Uterus (tissue), 4 donors: Measurements from ENCODE around the gene RPRD1B. TPM values are rescaled to one million over a fixed set of nuclear protein-coding genes. Genes with fewer than 3 reads are reported as not detected.

ENCODE experiments used
- DNase-seq, 2 donors: peaks; one replicate each; pipeline ENCODE4 v3.0.0-alpha.2; 2019 to 2020
- H3K27ac ChIP-seq, 2 donors: fragments of 200-600 bp; sonication (generic); 1 replicate in 1 of 2; 2 replicates in 1 of 2; pipeline ENCODE4 v1.5.1; 2016 to 2018
- H3K27me3 ChIP-seq, 2 donors: fragments of 200-600 bp; sonication (generic); one replicate each; pipeline ENCODE4 v1.5.1; 2018 to 2019; ENCODE audit warnings: control low read depth in 1 of 2
- H3K36me3 ChIP-seq, 2 donors: fragments of 200-600 bp; sonication (generic); one replicate each; pipeline ENCODE4 v1.5.1; 2019; ENCODE audit warnings: control low read depth in 1 of 2
- H3K4me1 ChIP-seq, 2 donors: fragments of 200-600 bp; sonication (generic); one replicate each; pipeline ENCODE4 v1.5.1; 2018 to 2019; ENCODE audit warnings: control low read depth in 1 of 2
- H3K4me3 ChIP-seq, 2 donors: fragments of 200-600 bp; sonication (generic); 1 replicate in 1 of 2; 2 replicates in 1 of 2; pipeline ENCODE4 v1.5.1; 2018 to 2019; ENCODE audit warnings: mild to moderate bottlenecking in 1 of 2
- H3K9me3 ChIP-seq, 2 donors: fragments of 200-600 bp; sonication (generic); one replicate each; pipeline ENCODE4 v1.5.1; 2019; ENCODE audit warnings: control low read depth in 1 of 2
- POLR2A ChIP-seq, 2 donors: fragments of 450-650 bp; IDR thresholded peaks; one replicate each; pipeline ENCODE4 v1.6.1; 2016; ENCODE audit warnings: antibody characterized with exemption in 2 of 2, mild to moderate bottlenecking in 1 of 2, moderate library complexity in 1 of 2
- intact Hi-C: fragments of 100-400 bp; cut with DNase I; formaldehyde crosslinking; loops from one replicate; pipeline ENCODE4 v1.15.1; 2023; ENCODE audit warnings: low total_unique reads
- total RNA-seq, 4 donors: library from RNA; depleted of rRNA in 3 of 4; stranded (reverse); fragments of >200 nt in 3 of 4; gene quantifications; one replicate each; pipeline versions ENCODE4 v1.1.0 to v1.2.4, GENCODE V29; 2014 to 2023
- TF ChIP-seq, protein P1 (sequence below), 4 experiments: fragments of 200-600 bp in 2 of 4; fragments of 450-650 bp in 2 of 4; sonication (generic) in 2 of 4; IDR thresholded peaks; one replicate each; pipeline ENCODE4 v1.5.1; 2016 to 2019; ENCODE audit warnings: antibody characterized with exemption in 4 of 4, mild to moderate bottlenecking in 2 of 4, moderate library complexity in 1 of 4
- donor health status: DM: yes; HTN: yes; CAD: no.

RPRD1B gene
- total RNA-seq, 4 donors from 2014 or later, result 7.9 to 71.3 (median 26.1) TPM

DNA sequence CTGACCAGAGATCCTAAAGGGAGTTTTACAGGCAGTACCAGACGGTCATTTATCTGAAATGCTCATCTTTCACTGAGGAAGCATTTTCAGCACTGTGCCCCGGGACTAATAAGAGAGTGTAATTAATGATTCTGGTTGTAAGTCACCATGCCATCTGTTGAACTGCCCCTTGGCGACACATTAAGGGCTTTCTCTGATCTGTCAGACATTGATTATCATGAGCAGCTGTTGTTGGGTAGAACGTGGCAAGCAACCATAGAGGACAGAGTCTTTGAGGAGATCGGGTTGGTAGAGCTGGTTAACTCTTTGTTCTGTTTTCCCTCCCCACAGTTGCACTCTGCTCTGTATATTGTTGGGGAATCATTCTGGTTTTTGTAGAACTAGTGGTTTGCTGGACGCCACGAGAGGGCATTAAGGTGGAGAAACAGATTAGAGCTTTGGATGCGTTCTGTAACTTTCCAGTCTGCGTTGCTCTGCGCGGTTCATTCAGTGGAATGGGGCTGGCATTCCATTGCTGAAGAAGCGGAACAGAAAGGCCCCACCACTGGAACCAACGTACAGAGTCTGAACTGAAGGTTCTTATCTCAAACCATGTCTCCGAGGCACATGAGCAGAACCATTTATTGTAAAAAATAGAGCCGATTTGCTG is 34.3 kb downstream of the RPRD1B start:
- intact Hi-C loops, result no loop called here
- Histone ChIP-seq H3K4me1 (peaks cover 0 to 9% of the 10 kb centered on the region in 2 donors), H3K9me3 (no peaks in the 10 kb centered on the region), H3K27me3 (no peaks in the 10 kb centered on the region), H3K36me3 (no peaks in the 10 kb centered on the region), H3K4me3 (no peak overlapping the region), H3K27ac (peak overlapping the region; percentile 37 to 56)
- TF ChIP-seq, protein P1, sequence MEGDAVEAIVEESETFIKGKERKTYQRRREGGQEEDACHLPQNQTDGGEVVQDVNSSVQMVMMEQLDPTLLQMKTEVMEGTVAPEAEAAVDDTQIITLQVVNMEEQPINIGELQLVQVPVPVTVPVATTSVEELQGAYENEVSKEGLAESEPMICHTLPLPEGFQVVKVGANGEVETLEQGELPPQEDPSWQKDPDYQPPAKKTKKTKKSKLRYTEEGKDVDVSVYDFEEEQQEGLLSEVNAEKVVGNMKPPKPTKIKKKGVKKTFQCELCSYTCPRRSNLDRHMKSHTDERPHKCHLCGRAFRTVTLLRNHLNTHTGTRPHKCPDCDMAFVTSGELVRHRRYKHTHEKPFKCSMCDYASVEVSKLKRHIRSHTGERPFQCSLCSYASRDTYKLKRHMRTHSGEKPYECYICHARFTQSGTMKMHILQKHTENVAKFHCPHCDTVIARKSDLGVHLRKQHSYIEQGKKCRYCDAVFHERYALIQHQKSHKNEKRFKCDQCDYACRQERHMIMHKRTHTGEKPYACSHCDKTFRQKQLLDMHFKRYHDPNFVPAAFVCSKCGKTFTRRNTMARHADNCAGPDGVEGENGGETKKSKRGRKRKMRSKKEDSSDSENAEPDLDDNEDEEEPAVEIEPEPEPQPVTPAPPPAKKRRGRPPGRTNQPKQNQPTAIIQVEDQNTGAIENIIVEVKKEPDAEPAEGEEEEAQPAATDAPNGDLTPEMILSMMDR (IDR thresholded peaks at IDR 0.05), result no peak
- TF ChIP-seq POLR2A (IDR thresholded peaks at IDR 0.05), result no peak
- DNase-seq, result no peak

DNA sequence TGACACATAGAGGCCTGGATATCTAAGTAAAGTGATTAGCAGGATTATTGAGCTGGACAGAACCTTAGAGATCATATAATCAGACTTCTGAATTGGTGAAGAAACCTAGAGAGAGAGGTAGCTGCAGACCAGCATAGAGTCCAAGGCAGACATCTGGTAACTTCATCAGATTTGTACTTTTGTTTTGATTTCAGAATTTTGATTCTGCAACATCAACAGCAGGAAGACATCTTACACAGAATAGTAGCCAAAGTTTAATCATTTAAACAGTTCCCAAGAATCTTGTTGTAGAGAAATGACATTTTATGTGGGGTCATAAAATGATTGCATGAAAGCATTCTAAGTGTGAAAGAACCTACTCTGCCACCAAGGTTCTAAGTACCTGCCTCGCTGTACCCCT is 39.4 kb downstream of the RPRD1B start:
- H3K4me1 ChIP-seq, result peaks cover 0 to 21% of the 10 kb centered on the region in 2 donors
- TF ChIP-seq, protein P1 (IDR thresholded peaks at IDR 0.05), result no peak
- TF ChIP-seq POLR2A (IDR thresholded peaks at IDR 0.05), result no peak
- H3K9me3 ChIP-seq, result no peaks in the 10 kb centered on the region
- no peaks in the 10 kb centered on the region for H3K36me3 ChIP-seq
- peak overlapping the region; percentile 82 to 86 for H3K27ac ChIP-seq
- no peaks in the 10 kb centered on the region for H3K27me3 ChIP-seq
- DNase-seq, result no peak
- no peak overlapping the region for H3K4me3 ChIP-seq
- intact Hi-C loops, result loop anchor here (5.0 kb wide), 1 partner anchor 94 kb away; the partner anchor contains the start of gene TGM2

DNA sequence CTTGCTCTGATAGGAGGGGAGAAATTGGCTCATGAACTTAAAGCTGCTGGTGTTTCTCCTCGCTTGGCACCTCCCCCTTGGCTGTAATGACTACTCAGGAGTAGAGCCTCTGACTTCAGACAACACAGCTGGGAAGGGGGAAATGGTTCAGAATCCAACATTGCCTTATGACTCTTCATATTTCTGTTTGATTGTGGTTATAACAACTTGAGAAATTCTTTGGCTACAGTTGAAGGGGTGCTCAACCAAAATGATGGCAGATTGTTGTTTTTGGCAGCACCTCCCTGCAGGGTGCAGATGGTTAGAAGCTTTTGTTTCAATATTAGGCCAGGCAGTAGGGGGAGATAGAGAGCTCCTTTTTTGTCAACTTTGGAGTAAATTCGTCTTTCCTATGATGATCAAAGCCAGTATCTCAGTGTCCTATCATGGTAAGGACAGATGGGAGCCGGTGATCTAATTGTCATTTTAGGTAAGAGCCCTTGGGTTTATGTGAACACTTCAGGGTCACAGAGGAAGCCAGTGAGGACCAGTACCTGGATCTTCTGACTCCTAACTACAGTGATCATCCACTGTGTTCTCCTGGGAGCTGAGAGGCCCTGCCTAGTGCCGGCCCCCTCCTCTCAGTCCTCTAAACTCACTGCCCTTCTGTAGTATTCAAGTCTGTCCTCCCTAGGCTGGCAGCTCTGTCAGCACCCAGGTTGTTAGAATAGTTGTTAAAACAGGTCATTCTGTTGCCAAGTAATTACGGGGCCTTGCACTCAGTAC is 39.9 kb downstream of the RPRD1B start:
- Histone ChIP-seq H3K27ac (peak overlapping the region; percentile 82 to 86), H3K4me1 (peaks cover 0 to 21% of the 10 kb centered on the region in 2 donors), H3K4me3 (no peak overlapping the region), H3K27me3 (no peaks in the 10 kb centered on the region), H3K36me3 (no peaks in the 10 kb centered on the region), H3K9me3 (no peaks in the 10 kb centered on the region)
- peak; percentile 73 to 86 for DNase-seq
- intact Hi-C loops, result loop anchor here (5.0 kb wide), 1 partner anchor 94 kb away; the partner anchor contains the start of gene TGM2
- TF ChIP-seq, protein P1 (IDR thresholded peaks at IDR 0.05), result peak; percentile 77 to 89 (median 78)
- TF ChIP-seq POLR2A (IDR thresholded peaks at IDR 0.05), result no peak

DNA sequence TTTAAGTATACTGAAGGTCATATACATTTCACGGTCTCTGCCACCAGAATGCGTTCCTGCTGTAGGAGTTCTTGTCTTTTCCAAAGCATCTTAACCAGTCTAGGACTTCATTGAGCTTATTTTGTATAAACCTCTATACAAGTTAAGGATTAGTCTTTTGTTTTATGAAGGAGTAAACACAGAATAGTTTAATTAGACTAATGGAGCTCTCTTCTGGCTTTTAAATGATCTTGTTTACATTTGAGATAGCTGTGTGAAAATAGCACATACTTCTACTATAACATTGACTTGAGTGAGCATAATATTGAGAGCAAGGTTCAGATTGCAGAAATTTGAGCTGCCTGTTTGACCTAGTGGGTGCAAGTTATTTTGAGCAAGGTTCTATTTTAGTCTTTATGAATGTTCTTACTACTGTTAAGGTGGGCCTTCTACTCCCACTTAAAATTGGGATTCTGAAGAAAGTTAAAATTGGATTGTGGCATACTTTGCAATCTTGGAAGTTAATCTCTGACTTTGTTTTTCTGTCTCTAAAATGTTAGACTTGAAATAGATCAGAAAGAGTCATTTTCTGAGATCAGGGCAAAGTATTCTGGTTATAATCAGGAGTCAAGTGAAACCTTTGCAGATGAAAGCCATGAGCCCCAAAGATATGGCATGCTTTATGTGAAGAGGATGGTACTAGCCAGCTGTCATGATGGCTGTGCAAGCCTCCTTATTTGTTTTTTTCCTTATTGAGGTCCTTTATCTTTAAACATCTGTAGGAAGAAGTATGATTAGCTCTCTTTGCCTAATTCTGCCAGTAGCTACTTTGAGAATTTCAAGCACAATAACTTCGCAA is 41.8 kb downstream of the RPRD1B start:
- Histone ChIP-seq H3K36me3 (no peaks in the 10 kb centered on the region), H3K4me3 (no peak overlapping the region), H3K4me1 (peaks cover 0 to 21% of the 10 kb centered on the region in 2 donors), H3K27me3 (no peaks in the 10 kb centered on the region), H3K9me3 (no peaks in the 10 kb centered on the region), H3K27ac (peak overlapping the region; percentile 82 to 86)
- intact Hi-C loops, result no loop called here
- no peak for DNase-seq
- TF ChIP-seq, protein P1 (IDR thresholded peaks at IDR 0.05), result no peak
- TF ChIP-seq POLR2A (IDR thresholded peaks at IDR 0.05), result no peak
